GM18873 (cell line): ENCODE measurements around the gene GPR176.

Experiments
- ATAC-seq: cut with Tn5 transposase; IDR thresholded peaks from one replicate; pipeline ENCODE4 v1.9.1; 2021; ENCODE audit warnings: mild to moderate bottlenecking, moderate library complexity, moderate number of reproducible peaks; ENCODE audit not compliant: unreplicated experiment, low FRiP score

GPR176 gene

GRCh38 chr15:39936681-39937080 is 16.6 kb upstream of the GPR176 start:
- ATAC-seq, result no peak

- no peak for ATAC-seq
Measured at GRCh38 chr15:39936187-39936586, 16.1 kb upstream of the GPR176 start.

DNA sequence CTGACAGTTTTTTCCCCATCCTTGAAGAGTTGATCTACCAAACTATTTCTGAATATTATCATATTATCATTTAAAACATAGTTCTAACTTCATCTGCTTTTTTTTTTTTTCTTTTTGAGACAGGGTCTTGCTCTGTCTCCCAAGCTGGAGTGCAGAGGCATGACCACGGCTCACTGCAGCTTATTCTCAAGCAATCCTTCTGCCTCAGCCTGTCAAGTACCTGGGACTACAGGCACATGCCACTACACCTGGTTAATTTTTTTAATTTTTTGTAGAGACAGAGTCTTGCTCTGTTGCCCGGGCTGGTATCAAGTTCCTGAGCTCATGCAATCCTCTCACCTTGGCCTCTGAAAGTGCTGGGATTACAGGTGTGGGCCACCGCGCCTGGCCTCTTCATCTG is 15.2 kb upstream of the GPR176 start:
- no peak for ATAC-seq

DNA sequence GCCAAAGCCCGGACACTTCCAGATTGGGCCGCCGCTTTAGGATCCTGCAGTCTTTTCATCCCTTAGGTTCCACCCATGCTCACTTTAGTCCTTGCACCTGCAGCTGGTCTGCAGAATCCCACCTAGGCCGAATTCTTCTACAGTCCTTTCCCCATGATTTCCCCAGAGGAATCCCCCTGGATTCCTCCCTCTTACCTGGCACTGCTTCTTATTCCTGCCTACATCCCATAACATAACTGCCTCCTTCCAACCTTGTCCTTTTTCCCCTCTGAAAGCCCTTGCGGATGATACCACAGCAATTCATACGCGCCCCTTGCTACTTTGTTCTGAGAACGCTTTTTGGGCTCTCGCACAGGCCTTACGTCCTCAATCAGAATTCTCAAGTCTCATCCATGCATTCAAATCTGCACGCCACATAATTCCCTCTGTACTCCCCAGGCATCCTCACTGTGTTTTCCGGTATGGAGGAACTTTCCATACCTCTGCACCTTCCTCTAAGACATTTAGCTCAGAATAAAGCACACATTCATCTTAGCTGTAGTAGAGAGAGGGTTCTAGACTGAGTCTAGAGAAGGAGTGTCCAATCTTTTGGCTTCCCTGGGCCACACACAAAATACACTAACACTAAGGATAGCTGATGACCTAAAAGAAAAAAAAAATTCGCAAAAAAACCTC is 14.5 kb upstream of the GPR176 start:
- ATAC-seq, result no peak

DNA sequence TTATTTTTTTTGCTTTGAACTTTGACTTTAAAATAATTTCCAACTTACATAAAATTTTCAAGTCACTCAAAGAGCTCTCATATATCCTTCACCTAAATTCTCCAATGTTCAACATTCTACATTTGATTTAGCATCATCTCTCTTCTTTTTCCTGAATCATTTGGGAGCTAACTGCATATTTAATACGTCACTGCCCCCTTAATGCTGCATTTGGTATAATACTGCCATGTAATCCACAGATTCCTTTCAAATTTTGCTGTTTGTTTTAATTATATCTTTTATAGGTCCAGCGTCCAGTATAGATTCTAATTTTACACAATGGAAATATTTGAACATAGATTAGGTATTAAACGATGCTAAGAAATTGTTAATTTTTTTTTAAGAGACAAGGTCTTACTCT is 11.5 kb upstream of the GPR176 start:
- no peak for ATAC-seq

DNA sequence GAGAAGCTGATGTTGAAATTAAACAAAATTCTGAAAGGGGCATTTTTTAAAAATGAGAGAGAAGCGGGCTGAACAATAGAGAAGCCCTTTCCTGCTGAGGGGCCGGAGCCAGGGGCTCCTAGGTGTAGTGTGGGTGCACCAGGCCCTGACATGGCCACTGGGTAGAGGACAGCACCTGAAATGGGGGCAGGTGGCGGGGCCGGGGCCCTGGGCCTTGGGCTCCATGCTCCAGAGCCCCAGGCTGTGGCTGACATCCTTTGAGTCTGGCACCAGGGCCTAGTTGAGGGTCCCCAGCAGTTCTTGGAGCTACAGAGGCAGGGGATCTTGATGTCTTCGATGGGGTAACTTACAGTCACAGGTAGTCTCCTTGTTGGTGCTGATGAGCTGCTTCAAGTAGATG is 6.5 kb upstream of the GPR176 start:
- no peak for ATAC-seq

- no peak for ATAC-seq
Measured at GRCh38 chr15:39925112-39925842, 5.2 kb upstream of the GPR176 start.

GRCh38 chr15:39924437-39924836 is 4.4 kb upstream of the GPR176 start:
- no peak for ATAC-seq

DNA sequence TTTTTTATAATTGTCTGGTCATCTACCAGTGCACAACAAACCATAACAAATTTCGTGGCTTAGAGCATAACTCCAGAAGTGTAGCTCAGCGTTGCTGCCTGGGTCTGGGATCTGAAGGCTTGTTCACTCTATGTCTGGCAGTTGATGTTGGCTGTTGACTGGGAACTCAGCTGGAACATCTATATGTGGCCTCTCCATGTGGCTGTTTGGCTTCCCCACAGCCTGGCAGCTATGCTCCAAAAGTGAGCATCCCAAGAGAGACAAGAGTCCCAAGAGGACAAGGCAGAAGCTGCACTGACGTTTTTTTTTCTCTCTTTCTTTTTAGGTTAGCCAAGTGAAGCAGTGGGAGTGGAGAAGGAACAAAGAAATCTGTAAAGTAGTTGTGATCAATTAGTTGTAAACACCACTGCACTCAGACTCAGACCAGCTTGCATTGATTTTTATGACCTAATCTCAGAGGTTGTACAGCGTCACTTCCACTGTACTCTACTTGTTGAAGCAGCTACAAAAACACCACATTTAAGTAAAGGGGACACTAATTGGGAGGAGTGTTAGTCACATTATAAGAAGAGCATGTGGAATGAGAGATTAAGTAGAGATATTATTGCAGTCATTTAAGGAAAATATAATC is 2.5 kb upstream of the GPR176 start:
- no peak for ATAC-seq

- ATAC-seq, result no peak
Measured at GRCh38 chr15:39921274-39921638, 1.2 kb upstream of the GPR176 start.

GRCh38 chr15:39920510-39921273 is 626 bp upstream of the GPR176 start:
- peak; percentile 53 for ATAC-seq

GRCh38 chr15:39919411-39919747 is 687 bp downstream of the GPR176 start:
- no peak for ATAC-seq

GRCh38 chr15:39918688-39919385 is 1.2 kb downstream of the GPR176 start:
- ATAC-seq, result no peak

DNA sequence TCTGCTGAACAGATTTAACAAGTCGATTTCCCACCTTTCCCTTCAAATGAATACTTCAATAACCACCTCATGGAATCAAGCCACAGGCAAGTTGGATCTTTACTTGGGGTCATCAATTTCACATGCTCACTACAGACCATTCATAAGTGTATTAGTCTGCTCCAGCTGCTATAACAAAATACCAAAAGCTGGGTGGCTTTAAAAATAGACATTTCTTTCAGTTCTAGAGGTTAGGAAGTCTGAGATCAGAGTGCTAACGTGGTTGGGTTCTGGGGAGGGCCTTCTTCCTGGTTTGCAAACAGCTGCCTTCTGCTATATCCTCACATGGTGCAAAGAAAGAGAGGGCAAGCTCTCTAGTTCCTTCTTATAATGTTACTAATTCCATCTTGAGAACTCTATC is 5.1 kb downstream of the GPR176 start:
- no peak for ATAC-seq

DNA sequence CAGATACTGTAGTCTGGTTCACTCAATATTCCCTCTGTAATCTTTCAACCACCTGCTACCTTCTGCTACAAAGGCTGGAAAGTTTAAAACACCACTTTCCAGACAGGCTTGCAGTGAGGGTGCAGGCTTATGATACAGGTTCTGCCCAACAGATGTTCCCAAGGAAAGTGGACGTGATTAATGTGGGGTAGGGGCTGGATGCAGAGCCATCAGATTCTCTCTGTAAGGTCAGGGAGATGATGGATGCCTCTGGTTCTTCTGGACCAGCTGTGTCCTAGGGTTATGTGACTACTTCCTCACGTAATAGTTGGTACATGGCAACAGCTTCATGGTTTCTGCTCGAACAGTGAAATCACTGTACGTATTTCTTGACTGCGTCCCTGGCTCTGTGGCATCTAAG is 11.1 kb downstream of the GPR176 start:
- ATAC-seq, result no peak

DNA sequence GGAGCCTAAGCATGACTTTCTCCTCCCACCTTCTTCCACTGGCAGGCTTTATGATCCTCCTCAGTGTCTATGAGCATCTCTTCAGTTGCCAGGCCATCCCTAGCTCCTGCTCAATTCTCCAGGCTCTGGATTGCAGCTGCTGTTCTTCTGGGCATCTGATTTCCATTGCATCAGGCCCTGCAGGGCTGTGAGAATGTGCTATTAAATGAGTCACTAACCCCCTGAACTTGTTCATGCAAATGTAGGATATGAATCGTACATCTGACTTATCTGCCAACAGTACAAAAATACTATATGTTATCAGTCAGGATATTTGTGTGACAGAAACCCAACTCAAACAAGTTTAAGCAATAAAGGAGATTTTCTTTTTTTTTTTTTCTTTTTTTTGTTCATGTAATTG is 11.9 kb downstream of the GPR176 start:
- ATAC-seq, result no peak

DNA sequence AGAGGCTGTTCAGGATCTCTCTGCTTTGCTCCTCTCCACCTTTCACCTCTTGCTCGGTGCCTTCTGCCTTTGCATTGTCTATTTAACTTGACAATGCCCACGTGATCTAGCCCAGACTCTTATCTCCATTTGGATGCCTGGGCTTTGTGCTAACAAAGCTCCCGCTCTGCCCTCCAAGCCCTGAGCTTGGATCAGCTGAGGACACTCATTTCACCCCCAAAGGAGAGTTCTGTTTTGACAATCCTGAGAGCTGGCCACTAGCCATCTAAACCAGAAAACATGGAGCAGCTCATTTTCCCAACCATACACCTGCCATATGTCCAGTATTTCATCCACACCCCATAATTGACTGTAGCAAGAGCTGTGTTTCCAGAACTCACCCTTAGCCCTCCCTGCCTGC is 12.8 kb downstream of the GPR176 start:
- ATAC-seq, result no peak

- no peak for ATAC-seq
Measured at GRCh38 chr15:39904115-39904514, 16.0 kb downstream of the GPR176 start.

DNA sequence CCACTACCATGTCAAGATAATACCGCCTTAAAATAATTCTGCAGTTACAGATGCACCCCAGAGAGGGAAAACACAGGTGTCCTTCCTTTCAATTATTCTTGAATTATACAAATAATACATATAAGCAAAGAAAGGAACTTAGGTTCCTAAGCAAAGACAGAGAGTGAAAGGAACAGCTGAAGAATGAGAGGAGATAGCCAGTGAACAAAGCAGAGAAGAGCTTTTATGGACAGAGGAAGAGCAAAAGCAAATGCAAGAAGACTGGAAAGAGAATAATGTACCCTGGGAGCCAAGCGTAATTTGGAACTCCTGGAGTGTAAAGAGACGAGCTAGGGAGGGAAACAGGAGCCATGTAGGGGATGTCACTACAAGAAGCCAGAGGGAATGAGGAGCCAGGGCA is 21.7 kb downstream of the GPR176 start:
- ATAC-seq, result no peak

- no peak for ATAC-seq
Measured at GRCh38 chr15:39896846-39897245, 23.2 kb downstream of the GPR176 start.

GRCh38 chr15:39896101-39896500 is 24.0 kb downstream of the GPR176 start:
- no peak for ATAC-seq
